Mucosa of descending colon (tissue), 3 donors: ENCODE results near the gene SEMA6B. TPM values are rescaled to one million over a fixed set of nuclear protein-coding genes. Genes with fewer than 3 reads are reported as not detected.

ENCODE experiments used
- ATAC-seq: fragments of 200-7000 bp; cut with Tn5 transposase; one replicate; pipeline ENCODE4 v1.9.1; 2020; ENCODE audit warnings: mild to moderate bottlenecking, moderate library complexity
- DNase-seq, 3 donors: peaks; one replicate each; pipeline ENCODE4 v3.0.0-alpha.2; 2020
- H3K36me3 ChIP-seq: fragments of 200-600 bp; one replicate; pipeline ENCODE4 v1.8.0; 2021; ENCODE audit warnings: low read depth, mild to moderate bottlenecking
- H3K4me1 ChIP-seq: fragments of 200-600 bp; one replicate; pipeline ENCODE4 v1.8.0; 2021; ENCODE audit warnings: low read depth, mild to moderate bottlenecking
- H3K4me3 ChIP-seq: fragments of 200-600 bp; one replicate; pipeline ENCODE4 v1.8.0; 2021; ENCODE audit warnings: mild to moderate bottlenecking
- H3K9me3 ChIP-seq: fragments of 200-600 bp; one replicate; pipeline ENCODE4 v1.8.0; 2021; ENCODE audit warnings: mild to moderate bottlenecking
- CTCF ChIP-seq: fragments of 200-600 bp; IDR thresholded peaks from one replicate; pipeline ENCODE4 v1.8.0; 2022; ENCODE audit warnings: antibody characterized with exemption, mild to moderate bottlenecking
- intact Hi-C, 2 donors: fragments of 100-400 bp; cut with DNase I in 1 of 2; cut with micrococcal nuclease in 1 of 2; formaldehyde crosslinking; loops; one replicate each; pipeline versions ENCODE4 v1.11.0 to v1.11.1; 2022; cut with DNase I, micrococcal nuclease
- total RNA-seq, 3 donors: library from RNA; stranded (reverse); fragmentation: NEBNext Ultra II Directional in 2 of 3; extraction: Animal tissue kit (Norgen Biotek cat#: 25700) in 2 of 3; gene quantifications; one replicate each; pipeline versions ENCODE4 v1.2.1 to v1.2.4, GENCODE V29; 2021 to 2023
- donor health status: DM: no; HTN: no; CAD: no; lungs with moderate emphysema.
- donor health status: DM: no; HTN: no; CAD: no.
- donor health status: DM: no; HTN: yes; CAD: no.

SEMA6B gene
- total RNA-seq, 3 donors from 2014 or later = 2.5 to 8.4 (median 5.9) TPM

DNA sequence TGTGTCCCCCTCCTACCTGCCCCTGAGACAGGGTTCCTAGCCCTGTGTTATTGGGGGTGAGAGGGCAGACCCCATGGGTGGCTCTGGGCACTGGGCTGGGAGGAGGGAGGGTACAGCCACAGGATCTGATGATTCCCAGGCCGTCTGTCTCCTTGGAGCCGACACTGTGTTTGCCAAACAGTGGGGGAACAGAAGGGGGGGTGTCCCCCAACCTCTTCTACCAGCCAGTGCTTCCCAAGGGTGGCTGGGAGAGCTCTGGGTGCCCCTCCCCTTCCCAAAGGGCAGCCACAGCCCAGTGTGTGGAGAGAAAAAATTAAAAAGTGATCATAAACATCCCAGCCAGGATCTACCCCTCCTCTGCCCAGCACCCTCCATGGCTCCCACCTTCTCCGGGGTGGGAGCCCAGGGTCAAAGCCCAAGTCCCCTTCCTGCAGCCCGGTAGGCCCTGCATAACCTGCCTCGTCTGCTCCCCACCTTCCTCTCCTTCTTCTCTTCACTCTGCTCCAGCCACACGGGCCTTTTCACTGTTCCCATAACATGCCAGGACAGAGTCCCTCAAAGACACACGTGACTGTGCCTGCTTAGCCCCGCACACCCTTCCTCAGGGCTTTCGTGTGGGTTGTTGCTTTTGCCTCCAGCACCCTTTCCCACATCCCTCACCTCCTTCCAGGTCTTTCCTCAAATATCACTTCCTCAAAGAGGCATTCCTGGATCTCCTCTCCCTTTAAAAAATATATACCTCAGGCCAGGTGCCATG is 39.8 kb downstream of the SEMA6B start:
- Histone ChIP-seq H3K9me3 (no peaks in the 10 kb centered on the region), H3K4me3 (no peak overlapping the region), H3K4me1 (no peaks in the 10 kb centered on the region), H3K36me3 (no peaks in the 10 kb centered on the region)
- no peak for TF ChIP-seq CTCF
- ATAC-seq = peak; percentile 23
- intact Hi-C loops = no loop called here
- no peak for DNase-seq

DNA sequence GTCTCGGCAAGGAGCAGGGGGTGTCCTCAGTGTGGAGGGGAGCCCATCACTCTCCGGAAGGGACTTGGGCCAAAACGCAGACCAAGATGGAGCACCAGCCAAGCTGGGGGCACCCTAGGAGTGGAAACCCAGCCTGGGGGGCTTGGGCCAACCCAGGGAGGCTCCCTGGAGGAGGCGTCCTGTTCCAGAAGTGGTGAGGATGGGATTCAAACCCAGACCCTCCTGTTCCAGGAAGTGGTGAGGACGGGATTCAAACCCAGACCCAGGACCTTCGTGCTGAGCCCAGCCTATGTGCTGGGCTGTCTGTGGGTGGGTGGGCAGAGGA is 40.4 kb downstream of the SEMA6B start:
- DNase-seq (no peak), ATAC-seq (no peak)
- no peaks in the 10 kb centered on the region for H3K36me3 ChIP-seq
- H3K4me1 ChIP-seq = no peaks in the 10 kb centered on the region
- no peak overlapping the region for H3K4me3 ChIP-seq
- intact Hi-C loops = no loop called here
- no peaks in the 10 kb centered on the region for H3K9me3 ChIP-seq
- TF ChIP-seq CTCF = no peak

DNA sequence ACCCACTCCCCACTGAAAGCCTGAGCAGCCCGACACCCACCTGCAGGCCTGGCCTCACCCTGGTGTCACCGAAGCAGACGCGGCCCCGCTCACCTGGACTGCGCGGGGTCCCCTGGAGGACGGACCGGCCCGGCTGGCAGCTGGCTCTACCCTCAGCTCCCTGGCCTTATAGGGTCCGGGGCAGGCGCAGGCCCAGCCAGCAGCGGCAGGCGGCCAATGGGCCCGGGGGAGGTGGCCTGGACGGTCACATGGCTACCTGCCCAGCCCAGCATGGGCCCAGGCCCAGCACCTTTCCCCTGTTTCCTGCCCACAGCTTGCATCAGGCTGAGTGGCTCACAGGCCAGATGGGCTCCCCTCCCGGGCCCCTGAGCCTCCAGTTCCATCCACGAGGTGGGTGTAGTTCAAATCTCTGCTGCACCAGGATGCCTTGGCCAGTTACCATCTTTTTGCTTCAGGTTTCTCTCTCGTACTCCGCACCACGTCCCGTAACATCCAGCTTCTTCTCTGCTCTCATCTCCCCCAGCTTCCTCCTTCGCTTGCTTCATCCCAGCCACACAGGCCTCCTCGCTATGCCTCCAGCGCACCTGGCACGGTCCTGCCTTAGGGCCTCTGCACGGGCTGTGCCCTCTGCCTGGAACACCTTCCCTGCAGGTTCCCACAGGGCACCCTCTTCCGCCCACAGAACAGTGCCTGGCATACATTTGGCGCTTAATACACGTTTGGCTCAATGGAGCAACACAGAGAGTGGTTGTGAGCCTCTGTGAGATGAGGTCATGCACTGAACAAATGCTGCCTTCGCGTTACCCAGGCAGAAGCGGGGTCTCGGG is 40.9 kb downstream of the SEMA6B start, which contains the start of gene PLIN4:
Gene PLIN4, minus strand, starts transcription at position 142 of the 827 bp plus-strand sequence. CDS start 214 bp downstream, outside the sequence.
- Histone ChIP-seq H3K9me3 (no peaks in the 10 kb centered on the region), H3K4me3 (no peak within 1 kb of the TSS), H3K4me1 (no peaks in the 10 kb centered on the region), H3K36me3 (no peaks in the 10 kb centered on the region)
- DNase-seq (peak in 1 of 3 donors; percentile 43), ATAC-seq (peak; percentile 58)
- no peak for TF ChIP-seq CTCF
- intact Hi-C loops = no loop called here

- no peak for TF ChIP-seq CTCF
- Histone ChIP-seq H3K4me1 (no peaks in the 10 kb centered on the region), H3K9me3 (no peaks in the 10 kb centered on the region), H3K4me3 (no peak overlapping the region), H3K36me3 (no peaks in the 10 kb centered on the region)
- DNase-seq (no peak), ATAC-seq (no peak)
- intact Hi-C loops = no loop called here
Observed at GRCh38 chr19:4517451-4518057, 41.9 kb downstream of the SEMA6B start.

DNA sequence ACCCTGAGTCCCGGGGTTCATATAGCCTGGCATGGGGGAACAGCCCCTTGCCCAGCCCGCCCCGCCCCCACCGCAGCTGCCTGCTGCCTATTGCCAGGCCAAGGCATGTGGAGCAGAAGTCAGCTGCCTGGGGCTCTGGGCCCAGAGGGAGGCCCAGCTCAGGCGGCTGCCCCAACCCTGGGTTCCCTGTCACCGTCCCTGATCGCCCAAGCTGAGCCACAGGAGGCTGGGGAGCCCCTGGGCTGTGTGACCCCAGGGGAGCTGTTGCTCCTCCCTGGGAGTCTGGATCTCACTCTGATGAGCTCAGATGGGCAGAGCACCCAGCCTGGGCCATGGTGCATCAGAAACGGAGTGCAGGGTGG is 42.6 kb downstream of the SEMA6B start:
- Histone ChIP-seq H3K9me3 (no peaks in the 10 kb centered on the region), H3K4me3 (no peak overlapping the region), H3K36me3 (no peaks in the 10 kb centered on the region), H3K4me1 (no peaks in the 10 kb centered on the region)
- DNase-seq (no peak), ATAC-seq (no peak)
- intact Hi-C loops = no loop called here
- TF ChIP-seq CTCF = no peak
